ENCODE data around the gene SAMD10.
"Not testable (repeated sequence)": the region's sequence is repeated elsewhere in the genome, so short reads cannot be mapped to it uniquely, and the experiment has no call there.

Gene SAMD10

DNA sequence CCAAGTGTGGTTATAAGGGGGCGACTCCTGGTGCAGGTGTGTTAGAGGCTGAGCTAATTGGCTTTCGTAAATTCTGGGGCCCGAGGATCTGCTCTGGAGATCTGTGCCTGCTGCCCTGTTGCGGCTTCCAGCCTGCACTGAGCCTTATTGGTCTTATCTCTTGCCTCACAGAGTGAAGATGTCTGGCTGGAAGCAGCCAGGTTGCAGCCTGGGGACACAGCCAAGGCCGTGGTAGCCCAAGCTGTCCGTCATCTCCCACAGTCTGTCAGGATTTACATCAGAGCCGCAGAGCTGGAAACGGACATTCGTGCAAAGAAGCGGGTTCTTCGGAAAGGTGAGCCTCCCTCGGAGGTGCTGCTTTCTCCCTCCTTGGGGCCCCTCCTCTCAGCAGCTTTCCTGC, 21.5 kb upstream of the SAMD10 start:
- no peak for DNase-seq

DNA sequence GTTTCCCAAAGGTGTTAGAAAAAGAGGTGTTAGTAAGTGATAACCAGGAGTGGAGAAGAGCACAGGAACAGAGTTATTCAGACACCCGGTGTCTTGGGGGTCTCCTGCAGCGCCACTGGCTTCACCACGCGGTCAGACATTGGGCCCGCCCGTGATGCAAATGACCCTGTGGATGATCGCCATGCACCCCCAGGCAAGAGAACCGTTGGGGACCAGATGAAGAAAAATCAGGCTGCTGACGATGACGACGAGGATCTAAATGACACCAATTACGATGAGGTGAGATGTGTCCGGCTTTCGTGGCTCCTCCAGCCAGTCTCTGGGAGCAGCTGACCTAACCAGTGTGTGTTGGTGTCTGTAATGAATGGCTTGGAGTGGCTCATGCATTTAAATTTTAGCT, 3.5 kb upstream of the SAMD10 start:
- DNase-seq = no peak

DNA sequence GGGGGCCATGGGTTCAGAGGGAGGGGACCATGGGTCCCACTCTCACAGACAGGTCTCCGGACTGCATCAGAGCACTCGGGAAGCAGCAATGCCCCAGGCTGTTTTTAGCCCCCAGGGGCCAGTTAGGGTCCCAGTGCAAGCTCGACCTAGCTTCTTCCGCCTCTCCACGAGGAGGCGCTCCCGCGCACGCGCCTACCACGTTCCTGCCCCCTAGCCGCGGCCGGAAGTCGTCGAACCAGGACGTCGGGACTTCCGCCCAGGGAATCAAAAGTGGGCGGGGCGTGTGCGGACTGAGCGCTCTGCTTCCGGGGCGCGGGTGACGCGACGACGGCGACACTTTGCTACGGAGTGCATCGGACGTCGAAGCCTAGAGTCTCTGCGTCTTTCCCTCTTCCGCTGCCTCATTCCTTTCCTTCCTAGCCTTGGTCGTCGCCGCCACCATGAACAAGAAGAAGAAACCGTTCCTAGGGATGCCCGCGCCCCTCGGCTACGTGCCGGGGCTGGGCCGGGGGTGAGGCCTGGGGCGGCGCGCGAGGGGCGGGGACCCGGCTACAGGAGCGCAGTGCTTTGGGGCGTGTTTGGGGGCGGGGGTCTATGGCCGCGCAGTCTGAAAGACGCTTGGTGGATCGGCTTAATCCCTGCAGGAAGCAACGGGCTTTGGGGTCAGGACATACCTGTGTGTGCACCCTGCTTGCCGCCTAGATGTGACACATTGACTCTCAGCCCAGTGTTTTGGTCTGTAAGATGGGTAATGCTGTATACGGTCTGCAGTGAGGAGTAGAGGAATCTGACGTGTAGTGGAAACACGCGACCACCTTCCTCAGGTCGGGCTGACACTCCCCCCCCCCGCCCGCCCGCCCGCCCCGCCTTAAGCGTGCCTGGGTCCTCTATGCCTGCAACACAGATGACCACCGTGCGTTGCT, 1.6 kb upstream of the SAMD10 start, which contains the start of gene PRPF6:
Gene PRPF6, plus strand, starts transcription at position 327 of the 923 bp plus-strand sequence. Its CDS starts 114 bp downstream, at position 441.
- peak; percentile 95 for DNase-seq

DNA sequence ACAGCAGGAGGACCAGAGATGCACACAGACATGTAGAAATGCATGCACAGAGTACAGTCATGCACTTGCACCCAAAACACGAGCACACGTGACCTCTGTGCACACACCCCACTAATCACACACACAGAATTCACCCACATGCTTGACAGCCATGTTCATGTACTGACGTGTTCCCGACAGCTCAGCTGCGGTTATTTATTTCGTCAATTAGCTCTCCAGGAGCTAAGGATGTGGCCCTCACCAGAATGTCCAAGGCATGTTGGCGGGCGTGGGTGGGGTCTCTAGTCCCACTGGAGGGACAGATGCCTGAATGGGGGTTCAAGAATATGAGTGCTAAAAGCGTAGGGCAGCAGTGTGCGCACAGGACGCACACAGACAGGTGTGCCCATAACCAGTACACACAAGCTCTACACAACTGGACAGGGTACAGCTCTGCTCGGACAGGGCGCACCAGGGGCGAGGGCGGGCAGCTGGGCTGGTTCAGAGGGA, 919 bp upstream of the SAMD10 start:
- DNase-seq = peak; percentile 24

DNA sequence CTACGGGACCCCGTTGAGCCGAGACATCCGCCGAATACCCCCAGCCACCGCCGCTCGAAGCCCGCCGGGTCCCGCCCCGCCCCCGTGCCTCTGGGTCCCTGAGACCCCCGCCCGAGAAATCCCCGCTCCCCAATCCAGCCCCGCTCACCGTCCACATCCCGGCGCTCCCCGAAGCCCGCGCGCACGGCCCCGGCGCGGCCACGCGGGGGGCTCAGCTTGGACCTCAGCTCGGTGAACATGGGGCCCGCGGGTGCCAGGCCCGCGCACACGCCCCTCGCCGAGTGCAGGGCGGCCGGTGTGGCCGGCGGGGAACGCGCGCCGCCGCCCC, 249 bp downstream of the SAMD10 start:
- no peak for DNase-seq

DNA sequence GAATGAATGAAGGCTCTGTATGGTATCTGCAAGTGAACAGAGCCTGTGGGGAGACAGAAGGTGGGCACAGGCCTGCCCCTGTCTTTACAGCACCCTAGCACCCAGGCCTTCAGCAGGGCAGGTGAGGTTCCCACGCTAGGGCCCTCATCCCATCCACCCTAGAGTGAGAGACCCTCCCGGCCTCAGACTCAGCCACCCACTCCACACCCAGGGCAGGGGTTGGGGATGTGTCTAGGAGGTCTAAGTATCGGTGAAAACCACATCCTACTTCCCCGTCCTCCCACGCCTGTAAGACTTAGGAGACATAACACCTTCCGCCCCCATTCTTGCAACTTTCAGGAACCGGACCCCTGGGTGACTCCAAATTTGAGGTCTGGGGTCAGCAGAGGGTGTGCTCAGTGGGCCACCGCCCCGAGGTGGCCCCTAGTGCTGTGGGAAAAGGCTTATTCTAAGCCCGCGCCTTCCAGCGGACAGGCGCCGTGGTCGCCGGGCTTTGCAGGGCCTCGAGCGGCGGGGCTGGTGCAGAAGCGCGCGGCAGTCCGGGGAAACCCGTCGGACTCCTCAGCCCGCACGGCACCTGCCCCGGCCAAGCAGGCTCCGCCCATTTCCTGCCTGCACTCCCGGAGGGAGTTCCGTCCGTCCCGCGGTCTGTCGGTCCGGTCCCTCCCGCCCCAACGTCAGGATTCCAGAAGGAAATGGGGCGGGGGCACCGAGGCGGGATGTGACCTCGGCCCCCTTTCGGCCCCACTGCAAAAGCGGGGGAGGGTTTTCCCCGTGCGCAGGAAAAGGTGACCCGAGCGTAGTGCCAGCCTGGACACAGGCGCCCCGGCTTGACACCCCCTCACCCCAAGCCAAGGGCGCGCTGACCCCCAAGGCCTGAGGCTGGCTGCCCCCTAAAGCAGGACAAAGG, 868 bp downstream of the SAMD10 start:
- no peak for DNase-seq

DNA sequence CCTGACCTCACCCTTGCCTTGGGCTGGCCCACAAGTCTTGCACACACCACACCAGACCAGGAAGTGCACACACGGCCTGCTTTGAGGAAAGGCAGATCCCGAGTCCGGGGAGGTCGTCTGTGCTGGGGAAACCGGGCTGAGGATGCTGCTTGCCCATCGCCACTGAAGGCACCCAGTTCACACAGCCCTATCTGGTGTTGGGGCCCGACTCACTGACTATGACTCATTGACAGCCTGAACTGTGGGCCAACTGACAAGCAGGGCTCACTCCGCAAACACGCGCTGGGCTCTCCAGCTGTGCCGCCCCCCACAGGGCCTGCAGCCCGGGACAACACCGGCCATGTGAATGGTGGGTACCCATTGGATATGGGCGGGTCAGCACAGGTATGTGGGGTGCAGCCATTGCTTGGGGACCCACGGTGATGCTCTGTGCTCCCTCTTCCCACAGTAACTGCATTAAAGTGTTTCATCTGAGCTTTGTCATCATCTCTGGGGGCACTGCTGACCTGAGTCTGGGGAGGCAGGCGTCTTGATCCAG, 1.6 kb downstream of the SAMD10 start:
- DNase-seq = peak; percentile 54

DNA sequence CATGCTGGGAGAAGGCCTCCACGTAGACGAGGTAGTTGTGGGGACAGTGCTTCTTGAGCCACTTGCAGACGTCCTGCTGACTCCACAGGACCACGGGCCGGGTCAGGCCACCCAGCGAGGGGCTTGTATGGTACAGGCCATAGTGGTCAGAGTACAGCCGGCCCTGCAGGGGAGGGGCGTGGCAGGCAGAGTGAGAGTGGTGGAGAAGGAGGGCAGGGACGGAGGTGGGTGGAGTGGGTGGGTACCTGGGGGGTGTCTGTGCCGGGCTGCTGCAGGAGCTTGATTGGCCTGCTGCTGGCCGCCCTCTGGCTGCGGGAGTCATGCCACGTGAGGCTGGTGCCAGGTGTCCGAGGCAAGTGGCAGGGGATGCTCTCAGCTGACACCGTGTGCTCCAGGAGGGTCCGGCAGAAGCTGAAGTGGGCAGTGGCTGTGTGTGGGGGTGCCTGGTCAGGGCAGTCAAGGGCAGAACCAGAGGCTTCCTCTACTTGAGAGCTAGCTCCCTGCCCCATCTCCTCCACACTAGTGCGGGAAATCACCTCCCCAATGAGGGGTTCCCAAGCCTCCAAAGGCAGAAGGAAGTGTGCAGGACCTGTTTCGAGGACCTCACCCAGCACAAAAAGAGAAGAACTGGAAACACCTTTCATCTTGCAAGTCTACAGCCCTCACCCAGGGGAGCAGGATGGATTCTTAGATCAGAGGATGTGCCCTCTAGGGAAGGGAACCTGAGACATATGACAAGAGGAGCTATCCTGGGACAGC, 2.3 kb downstream of the SAMD10 start:
- no peak for DNase-seq

DNA sequence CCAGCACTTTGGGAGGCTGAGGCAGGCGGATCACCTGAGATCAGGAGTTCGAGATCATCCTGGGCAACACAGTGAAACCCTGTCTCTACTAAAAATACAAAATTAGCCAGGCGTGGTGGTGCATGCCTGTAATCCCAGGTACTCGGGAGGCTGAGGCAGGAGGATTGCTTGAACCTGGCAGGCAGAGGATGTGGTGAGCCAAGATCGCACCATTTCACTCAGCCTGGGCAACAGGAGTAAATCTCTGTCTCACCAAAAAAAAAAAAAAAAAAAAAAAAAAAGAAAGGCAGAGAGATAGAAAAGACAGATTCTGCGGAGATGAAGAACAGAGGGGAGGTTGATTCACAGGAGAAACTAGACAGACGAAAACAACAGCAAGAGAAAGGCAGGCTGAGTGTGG, 2.9 kb downstream of the SAMD10 start:
- DNase-seq = not testable (repeated sequence)

DNA sequence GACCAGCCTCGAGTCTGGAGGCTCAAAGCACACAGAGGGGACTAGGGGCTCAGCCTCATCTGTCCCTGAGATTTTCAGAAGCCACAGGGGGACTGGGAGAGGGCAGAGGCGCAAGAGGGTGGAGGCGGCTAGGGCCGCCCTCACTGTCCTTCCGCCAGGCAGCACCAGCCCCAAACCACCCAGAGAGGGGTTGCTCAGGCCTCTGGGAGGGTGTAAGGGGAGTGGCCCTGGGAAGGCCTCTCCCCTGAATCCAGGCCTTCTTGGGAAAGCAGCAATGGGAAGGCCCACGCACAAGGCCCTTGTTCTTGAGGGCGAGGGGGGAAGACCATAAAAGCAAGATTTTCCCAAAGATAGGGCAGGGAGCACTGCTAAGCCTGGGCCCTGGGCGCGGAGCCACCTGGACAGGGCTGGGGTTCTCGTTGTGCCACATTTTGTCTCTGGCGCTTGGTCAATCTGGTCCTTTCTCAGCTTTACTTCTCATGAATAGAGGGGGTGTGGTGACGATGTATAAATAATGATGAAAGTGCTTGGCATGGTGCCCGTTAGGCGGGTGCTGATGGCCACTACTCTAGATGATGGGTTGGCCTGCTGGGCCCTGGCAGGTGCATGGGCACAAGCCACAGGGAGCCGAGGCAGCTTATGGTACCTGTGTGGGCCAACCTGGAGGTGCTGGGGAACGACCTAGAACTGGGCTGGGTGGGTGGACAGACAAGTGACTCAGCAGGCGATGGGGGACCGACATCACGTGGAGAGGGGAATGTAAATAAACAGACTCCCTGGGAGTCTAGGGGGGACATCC, 4.8 kb downstream of the SAMD10 start:
- no peak for DNase-seq

DNA sequence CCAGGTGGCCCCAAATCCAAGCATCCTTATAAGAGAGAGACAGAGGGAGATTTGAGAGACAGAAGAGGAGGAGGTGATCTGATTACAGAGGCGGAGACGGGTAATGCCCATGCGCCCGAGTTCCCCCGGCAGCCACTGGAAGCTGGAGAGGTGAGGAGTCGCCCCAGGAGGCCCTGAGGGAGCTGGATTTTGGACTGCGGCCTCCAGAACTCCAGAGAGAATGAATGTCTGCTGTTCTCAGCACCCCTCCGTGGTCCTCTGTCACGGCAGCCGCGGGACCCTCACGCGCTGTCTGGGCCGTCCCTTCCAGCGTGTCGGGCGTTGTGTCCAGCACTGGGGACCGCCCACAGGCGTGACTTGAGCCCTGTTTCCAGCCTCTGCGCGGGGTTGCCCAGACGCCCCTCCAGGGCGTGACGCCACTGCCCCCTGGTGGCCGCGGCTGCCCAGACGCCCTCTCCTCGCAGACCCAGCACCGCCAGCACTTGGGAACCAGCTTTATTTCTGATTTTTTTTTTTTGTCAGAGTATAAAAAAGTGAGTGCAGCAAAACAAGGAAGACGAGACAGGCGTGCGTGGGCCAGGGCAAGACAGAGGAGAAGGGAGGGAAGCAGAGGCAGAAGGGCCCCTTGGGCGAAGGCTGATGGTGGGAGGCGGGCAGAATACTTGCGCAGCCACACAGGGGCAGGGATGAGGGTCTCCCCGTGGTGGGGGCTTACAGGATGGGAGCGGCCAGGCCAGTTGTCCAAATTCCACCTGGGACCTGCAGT, 5.6 kb downstream of the SAMD10 start:
- peak; percentile 77 for DNase-seq

DNA sequence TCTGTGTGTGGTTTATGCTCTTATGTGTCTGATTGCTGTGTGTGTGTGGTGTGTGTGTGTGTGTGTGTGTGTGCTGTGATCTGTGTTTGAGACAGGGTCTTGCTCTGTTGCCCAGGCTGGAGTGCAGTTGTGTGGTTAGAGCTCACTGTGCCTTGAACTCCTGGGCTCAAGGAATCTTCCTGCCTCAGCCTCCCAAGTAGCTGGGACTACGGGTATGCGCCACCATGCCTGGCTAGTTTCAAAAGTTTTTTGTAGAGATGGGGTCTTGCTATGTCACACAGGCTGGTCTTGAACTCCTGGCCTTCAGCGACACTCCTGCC, 6.3 kb downstream of the SAMD10 start:
- no peak for DNase-seq

DNA sequence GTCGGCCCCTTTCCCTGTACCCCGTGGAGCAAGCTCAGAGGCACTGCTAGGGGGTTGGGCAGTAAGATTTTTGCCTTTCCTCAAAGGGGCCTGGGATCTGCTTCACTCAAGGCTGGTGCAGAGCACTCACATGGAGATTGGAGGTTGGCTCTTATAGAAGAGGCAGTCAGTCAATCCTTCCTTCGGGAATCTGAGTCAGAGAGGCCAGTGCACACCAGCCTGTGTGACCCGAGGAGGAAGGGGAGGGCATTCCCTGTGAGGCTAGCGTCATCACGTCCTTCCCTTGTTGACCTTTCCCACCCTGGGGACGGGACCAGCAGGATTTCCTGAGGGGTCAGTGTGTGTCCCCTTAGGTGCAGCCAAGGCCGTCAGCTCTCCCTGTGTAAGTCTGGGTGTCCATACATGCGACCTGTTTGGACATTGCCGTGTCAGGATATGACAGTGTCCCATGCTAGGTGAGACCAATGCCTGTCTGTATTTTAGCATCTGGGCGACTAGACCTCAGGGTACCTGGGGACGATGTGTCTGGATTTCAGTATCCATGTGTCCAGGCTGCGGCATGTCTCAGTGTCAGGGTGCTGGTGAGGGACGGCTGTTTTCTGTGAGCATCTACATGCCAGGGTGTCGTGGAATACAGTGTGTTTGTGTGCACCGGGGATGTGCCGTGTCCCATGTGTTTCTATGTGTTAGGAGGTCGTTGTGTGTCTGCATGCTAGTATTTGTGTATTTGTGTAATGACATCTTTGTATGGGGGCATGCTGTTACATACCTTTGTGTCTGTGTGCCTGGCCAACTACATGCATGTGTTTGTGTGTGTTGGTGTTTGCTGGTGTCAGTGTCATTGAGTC, 6.9 kb downstream of the SAMD10 start:
- no peak for DNase-seq

DNA sequence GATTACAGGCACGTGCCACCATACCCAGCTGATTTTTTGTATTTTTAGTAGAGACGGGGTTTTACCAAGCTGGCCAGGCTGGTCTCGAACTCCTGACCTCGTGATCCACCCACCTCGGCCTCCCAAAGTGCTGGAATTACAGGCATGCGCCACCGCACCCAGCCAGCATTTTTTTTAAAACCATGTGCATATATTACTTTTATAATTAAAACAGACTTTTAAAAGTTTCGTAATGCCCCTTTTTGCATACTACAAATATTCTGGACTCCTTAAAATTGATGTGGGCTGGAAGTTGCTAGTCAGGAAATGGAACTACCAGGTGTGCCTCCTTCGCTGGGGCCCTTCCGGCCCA, 7.5 kb downstream of the SAMD10 start:
- not testable (repeated sequence) for DNase-seq

DNA sequence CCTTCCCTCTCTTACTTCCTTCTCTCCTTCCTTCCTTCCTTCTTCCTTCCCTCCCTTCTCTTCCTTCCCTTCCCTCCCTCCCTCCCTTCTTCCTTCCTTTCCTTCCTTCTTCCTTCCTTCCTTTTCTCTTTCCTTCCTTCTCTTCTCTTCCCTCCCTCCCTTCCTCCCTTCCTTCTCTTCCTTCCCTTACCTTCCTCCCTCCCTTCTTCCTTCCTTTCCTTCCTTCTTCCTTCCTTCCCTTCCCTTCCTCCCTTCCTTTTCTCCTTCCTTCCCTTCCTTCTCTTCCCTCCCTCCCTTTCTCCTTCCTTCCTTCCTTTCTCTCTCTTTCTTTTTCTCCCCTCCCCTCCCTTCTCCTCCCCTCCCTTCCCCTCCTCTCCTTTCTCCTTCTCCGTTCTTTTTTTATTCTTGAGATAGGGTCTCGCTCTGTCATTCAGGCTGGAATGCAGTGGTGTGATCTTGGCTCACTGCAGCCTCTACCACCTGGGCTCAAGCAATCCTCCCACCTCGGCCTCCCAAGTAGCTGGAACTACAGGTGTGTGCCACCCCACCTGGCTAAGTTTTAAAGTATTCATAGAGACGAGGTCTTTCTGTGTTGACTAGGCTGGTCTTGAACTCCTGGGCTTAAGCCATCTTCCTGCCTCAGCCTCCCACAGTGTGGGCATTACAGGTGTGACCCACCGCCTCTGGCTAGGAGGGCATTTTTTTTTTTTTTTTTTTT, 8.6 kb downstream of the SAMD10 start:
- no peak for DNase-seq

DNA sequence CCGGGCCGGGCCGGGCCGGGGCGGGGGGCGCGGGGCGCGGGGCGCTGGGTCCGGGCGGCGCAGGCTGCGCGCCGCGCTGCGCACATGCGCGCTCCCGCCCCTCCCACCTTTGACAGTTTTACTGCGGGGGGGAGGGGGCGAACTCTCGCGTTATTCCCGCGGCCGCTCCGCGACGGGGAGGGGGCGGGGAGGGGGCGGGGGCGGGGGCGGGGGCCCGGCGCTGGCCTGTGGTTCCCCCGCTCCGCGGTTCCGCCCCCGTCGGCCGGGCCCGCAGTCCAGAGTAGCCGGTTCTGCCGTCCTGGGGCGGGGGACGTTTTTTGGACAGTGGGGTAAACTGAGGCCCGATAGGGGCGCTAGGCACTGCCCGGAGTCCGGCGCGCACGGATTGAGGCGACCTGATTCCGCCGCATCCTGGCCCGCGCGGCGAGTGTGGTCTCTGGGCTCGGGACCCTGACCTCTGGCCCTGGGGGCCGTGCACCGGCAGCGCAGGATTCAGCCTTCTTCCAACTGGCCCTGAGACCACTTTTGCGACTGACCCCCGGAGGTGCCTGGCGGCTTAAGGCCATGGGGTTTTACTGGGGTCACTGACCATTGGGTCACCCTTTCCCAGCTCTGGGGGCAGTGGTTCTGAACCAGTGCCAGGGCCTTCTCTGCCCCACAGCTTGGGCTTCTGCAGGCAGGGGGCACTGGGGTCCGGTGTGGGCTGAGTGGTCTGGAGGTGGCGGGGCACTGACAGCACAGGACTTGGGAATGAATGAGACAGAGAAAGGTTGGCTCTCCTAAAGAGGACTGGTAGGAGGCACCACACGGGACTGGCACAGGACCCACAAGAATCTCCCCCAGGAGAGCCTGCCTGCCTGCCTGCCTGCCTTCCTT, 9.4 kb downstream of the SAMD10 start, which contains the start of gene ZNF512B:
Gene ZNF512B, minus strand, starts transcription at position 93 of the 876 bp plus-strand sequence. CDS start 1,980 bp downstream, outside the sequence.
- DNase-seq = peak; percentile 65

DNA sequence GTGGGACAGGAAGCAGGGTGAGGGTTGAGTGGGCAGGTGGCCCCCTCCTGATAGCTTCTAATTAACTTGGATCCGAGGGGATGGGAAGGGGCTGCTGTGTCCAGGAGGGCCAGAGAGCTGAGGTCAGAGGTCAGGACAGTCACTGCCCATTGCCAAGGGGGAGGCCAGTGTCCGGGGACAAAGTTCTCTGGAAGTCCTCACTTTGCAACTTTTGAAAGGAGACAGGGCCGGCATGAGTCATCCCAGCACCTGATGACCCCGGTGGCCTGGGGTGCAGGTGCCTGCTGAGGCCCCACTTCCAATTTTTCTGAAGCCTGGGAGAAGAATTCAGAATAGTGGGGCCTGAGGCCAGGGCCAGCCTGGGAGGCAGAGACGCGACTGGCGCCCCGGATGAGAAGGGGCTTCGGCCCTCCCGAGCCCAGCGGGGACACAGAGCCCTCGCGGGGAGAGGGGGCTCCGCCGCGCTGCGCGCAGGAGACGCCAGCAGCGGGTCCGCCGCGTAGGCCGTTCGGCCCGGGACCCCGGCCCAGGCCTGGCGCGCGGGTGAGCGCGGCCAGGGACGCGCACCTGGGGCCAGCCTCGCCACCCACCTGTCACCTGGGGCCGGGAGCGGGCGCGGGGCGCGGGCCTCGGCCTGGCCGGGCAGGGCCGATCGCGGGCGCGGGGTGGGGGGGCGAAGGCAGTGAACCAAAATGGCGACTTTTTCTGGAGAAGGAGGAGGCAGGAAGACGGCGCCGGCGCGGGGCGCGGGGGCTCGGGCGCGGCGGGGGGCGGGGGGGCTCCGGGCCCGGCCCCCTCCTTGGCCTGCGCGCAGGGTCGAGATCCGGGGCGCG, 10.3 kb downstream of the SAMD10 start:
- DNase-seq = no peak

Data from fibroblast of upper back skin (primary cell).